Measurements from ENCODE around the gene GRID1.

GRID1 gene

DNA sequence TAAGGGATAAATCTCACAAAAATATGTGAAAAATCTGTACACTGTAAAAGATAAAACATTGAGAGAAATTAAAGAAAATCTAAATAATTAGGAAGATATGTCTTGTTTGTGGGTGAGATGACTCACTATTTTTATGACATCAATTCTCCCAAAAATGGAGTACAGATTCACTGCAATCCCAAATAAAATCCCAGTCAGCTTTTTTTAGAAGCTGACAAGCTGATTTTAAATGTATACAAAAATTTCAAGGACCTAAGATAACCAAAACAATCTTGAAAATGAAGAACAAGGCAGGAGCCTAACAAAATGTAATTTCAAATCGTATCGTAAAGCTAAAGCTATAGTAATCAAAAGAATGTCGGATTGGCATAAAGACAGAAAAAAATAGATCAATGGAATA lies 458.1 kb downstream of the GRID1 start:
- DNase-seq = no peak

DNA sequence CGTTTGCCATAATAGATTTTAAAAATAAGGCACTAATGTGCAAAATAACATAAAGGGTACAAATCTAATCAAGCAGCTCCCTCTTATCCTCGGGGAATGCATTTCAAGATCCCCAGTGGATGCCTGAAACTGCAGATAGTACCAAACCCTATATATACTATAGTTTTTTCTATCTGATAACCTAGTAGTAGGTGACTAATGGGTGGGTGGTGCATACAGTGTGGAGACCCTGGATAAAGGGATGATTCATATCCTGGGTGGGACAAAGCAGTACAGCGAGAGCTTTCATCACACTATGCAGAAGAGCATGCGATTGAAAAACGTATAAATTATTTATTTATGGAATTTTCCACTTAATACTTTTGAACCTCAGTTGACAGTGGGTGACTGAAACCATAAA lies 464.5 kb downstream of the GRID1 start:
- DNase-seq = no peak

- no peak for DNase-seq
Measured at GRCh38 chr10:85901599-85901998, 465.0 kb downstream of the GRID1 start.

DNA sequence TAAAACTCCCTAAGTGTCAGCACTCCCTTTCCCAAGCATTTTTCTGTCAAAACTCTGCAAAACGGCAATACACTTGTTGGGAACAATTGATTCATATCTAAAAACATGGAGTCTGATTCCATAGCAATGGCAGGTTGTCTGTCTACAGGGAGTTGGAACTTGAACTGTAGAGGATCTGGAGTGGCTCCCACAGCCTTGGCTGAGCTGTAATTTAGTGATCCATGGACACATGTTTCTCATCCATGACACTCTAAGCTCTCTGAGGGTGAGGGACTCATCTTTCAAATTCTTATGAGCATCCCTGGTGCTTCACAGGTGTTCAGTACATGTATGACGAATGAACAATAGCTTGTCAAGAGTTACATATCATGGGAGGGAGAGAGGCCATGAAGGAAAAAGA lies 466.1 kb downstream of the GRID1 start:
- no peak for DNase-seq

- DNase-seq = no peak
Measured at GRCh38 chr10:85900061-85900460, 466.5 kb downstream of the GRID1 start.

DNA sequence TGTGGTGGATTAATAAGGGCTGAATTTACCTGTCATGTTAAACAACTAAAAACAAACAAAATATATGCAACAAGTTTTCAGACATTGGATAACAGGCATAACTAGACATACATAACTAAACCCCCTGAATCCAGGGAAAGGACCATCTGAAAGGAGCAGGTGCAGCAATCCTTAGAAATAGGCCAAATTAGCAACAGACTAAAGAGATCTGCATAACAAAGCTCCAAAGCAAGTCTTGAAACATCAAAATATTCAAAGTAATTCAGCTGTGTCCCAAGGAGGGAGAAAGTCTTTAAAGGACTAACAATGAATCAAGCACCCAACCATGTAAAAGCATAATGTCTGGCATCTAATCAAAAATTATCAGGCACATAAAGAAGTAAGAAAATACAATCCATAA lies 475.1 kb downstream of the GRID1 start:
- no peak for DNase-seq

GRCh38 chr10:85888559-85888958 lies 478.0 kb downstream of the GRID1 start:
- no peak for DNase-seq

GRCh38 chr10:85888004-85888403 lies 478.6 kb downstream of the GRID1 start:
- DNase-seq = no peak

DNA sequence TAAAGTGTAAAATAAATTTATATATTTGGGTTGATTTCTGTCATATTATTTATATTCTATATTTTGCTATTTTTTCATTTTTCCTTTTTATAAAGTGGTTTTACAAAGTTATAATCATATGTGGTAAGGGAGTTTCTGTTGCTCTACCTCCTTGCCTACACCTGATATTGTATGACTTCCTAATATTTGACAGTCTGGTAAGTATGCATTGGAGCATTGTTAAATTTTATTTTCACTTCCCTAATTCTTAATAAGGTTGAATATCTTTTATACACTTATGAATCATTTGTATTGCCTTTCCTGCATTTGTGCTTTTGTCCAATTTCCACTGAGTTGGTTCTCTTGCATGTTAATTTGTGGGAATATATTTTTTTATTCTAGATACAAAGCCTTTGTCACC lies 492.4 kb downstream of the GRID1 start:
- no peak for DNase-seq

- DNase-seq = no peak
Measured at GRCh38 chr10:85873063-85873462, 493.5 kb downstream of the GRID1 start.

DNA sequence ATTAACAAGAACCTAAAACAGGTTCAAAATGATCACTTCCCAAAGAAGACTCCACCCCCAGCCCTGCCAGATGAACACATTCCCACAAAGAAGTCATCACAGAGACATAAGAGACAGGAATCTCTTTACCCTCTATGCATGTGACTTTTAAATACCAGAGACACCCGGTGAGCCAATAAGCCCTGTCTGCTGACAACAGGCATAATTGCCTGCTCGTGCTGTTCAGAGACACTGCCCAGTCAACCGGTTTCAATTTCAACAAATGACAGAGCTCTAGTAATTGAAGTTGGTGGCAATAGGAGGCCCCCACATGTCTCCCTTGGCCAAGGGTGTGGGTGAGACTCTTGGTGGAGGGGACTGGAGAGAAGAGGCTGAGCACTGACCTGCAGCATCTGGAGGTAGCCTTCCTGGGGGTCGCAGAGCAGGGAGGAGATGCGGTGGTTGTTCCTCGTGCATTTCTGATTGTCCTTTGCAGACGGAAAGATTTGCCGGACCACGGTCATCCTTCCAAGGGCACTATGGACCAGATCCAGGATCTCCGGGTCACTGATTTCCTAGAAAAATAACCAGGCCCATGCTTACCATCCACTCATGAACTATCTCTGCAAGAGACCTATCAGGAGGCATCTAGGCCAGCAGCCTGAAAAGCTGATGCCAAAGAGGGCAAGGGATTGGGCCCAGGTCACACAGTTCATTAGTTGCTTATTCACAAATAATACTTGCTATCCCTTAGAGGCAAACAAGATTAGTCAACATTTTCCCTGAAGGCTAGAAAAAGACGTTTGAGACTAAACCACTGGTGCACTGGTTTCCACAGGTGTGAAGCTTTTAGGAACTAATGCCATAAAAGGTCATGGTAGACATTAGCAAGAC lies 497.7 kb downstream of the GRID1 start:
- DNase-seq = no peak

DNA sequence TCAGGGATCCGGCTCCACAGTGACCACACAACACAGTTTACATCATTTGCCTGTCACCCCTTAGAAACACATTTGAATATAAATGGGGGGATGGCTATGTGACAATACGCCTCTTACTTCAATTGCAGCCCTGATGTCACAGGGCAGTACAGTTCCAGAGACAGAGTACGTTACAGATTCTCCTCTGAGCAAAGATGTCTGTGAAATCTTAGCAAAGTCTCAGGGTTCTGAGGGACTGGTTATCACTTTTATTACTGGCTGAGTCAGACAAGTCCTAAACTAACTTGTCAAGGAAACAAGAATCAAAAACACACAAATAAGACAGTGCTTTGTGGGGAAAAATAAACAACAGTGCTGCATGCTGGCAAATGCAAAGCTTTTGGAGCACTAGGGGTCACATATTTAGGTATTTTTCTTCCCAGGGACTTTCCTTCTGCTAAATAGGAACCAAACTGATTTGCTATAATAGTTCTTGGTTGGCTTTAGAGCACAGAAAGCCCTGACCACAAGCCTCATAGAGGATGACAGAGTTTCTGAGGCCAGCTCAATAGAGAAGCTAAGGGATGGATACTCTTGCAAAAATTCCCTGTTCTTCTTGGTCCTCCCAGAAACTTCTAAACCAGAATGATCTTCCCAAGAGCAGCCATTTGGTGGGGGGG lies 501.6 kb downstream of the GRID1 start:
- no peak for DNase-seq

DNA sequence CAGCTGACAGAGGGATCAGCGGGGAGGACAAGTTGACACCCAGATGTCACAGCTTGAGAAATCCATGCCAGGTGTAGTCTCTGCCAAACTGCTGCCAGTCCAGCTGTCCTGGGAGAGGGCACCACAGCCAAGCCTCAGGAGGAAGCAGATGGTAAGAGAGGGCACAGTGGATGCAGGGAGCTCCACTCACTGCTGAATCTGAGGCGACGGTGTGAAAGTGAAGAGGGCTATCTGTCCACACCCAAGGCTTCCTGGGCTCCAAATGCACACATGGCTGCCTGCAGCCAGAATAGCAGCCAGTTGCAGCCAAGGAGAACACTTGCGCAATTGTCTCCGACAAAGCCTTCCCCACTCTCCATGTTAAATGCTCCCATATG lies 502.4 kb downstream of the GRID1 start:
- DNase-seq = no peak

GRCh38 chr10:85863301-85864172 lies 503.1 kb downstream of the GRID1 start:
- no peak for DNase-seq

DNA sequence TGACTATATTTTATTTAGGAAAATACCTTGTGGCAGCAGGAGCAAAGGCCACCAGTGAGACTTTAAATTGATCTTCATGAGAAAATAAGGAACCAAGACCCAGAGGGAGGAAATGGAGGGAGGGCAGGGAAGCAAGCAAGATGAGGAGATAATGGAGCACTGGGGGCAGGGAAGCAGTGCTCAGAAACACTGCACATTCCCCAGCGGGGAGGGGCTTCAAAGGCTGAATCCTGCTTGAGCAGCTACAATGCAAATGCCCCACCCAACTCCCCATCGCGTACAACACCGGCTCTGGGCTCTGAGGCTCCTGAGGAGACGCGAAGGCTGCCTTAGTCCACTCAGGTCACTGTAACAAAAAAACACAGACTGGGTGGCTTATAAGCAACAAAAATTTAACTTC lies 503.8 kb downstream of the GRID1 start:
- no peak for DNase-seq

DNA sequence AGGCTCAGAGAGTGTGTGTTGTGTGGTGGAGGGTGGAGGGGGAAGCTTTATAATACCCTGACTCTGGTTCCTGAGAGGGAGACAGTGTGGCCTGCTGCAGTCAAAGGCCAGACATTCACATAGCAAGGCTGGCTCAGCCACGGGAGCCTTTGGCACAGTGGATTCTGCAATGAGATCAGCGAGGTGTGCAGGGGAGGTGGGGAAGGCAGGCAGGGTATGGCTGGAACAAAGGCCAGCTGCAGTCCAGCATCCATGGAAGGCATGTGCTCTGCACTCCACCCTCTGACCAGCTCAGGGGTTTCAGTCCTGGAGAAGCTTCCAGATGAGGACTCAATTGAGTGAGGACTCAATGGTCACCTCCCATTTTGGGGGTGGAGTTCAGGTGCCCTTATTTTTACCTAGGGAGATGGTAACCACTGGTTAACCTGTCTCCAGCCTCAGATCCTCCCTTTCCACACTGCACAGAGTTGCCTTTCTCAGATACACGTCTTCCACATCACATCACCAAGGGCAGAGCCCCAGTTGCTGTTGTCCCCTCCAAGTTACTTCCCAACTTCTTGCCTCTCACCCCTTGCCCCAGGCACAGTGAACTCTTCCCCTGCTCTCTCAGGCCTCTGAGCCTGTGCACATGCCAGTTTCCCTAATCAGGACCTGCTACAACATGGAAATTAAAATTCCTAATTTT lies 504.9 kb downstream of the GRID1 start:
- DNase-seq = no peak

- DNase-seq = no peak
Measured at GRCh38 chr10:85859859-85860258, 506.7 kb downstream of the GRID1 start.

GRCh38 chr10:85858776-85859515 lies 507.6 kb downstream of the GRID1 start:
- no peak for DNase-seq

- no peak for DNase-seq
Measured at GRCh38 chr10:85857791-85858190, 508.8 kb downstream of the GRID1 start.

- DNase-seq = no peak
Measured at GRCh38 chr10:85857305-85857704, 509.3 kb downstream of the GRID1 start.

DNA sequence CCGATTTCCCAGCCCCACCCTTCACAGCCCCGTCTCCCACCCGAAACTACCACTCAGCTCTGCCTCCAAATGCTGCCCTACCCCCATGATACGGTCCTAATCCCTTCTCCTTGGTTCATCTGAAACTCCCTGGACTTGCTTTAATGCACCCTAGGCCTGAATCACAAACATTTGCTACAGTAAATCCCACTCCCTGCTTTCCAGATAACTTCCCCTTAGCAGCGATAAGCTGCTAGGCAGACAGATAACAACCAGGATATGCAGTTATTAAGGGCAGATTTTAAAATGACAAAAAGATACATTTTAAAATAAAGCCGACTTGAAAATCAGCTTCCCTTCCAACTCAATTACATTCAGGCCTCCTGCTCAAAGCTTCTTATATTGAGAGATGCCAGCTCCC lies 514.7 kb downstream of the GRID1 start:
- DNase-seq = no peak

DNA sequence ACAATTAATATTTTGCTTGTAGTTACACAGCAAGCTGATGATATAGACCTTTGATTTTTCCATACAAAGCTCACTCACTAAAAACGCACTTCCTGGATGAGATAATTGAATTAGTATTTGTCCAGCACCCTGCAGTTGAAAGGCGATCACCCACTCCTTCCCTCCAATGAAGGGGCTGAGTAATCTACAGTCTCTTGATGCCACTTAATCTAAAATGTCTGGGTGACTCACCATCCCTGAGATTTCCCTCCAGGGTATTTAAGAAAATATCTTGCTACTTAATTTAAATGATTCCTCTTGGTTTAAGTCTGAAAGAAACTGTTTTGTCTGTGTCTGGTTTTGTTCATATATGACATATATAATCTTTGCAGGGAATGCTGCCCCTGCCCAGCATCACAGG lies 515.3 kb downstream of the GRID1 start:
- DNase-seq = no peak
